Measurements from ENCODE around the gene BCAS4. TPM values are rescaled to one million over a fixed set of nuclear protein-coding genes. Genes with fewer than 3 reads are reported as not detected.

BCAS4 gene
- total and polyA plus RNA-seq, 2 donors (not counting 1 experiment from before 2014, with no cell fraction given): 14.1 to 33.7 TPM

DNA sequence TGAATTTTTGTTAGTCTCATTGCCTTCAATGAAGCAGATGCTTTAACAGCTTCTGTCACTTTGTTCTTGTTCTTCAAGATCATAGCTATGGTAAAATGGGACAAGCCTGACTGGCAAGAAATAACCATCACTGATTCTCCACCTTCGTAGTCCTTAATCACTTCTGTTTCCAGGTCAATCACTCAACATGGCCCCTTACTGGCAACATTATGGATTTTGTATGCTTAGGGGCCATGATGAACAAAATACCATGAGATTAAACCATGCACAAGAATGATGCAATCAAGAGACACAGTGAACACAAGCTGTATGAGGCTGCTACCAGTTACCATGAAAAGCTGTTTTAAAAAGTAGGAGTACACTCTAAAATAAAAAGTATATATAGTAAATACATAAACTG lies 103.6 kb downstream of the BCAS4 start:
- H3K36me3 ChIP-seq (ENCODE audit: control insufficient read depth, insufficient read depth, low read length): peaks cover 9% of the 10 kb centered on the region
- peaks cover 30% of the 10 kb centered on the region for H3K79me2 ChIP-seq (ENCODE audit: control insufficient read depth, insufficient read depth, low read length)
- H3K9ac ChIP-seq (ENCODE audit: insufficient read depth, low read length): no peak overlapping the region
- no peak overlapping the region for H2AFZ ChIP-seq (ENCODE audit: low read length)
- H3K9me3 ChIP-seq (ENCODE audit: control insufficient read depth, insufficient read depth, low read depth, low read length): no peaks in the 10 kb centered on the region
- H3K4me3 ChIP-seq (replicated peaks in 1 of 4; ENCODE audit: control extremely low read depth in 1 of 4, insufficient read depth in 1 of 4, low read depth in 3 of 4, low read length in 4 of 4): no peak overlapping the region
- DNase-seq (ENCODE audit: low read depth in 2 of 2): peak in 1 of 2 donors; percentile 55
- TF ChIP-seq CTCF (conservative IDR thresholded peaks at IDR 0.05 in 1 of 2, IDR thresholded peaks at IDR 0.05 in 1 of 2; ENCODE audit: low read depth in 1 of 2, low read length in 2 of 2) (no peak), EZH2 (IDR thresholded peaks at IDR 0.05; ENCODE audit: low read length, missing control alignments) (no peak)
- no peaks in the 10 kb centered on the region for H3K27me3 ChIP-seq (ENCODE audit: control insufficient read depth, insufficient read depth, low read length)
- no peaks in the 10 kb centered on the region for H3K4me1 ChIP-seq (ENCODE audit: control insufficient read depth, extremely low read depth, insufficient read depth, low read length)
- H4K20me1 ChIP-seq (ENCODE audit: control insufficient read depth, extremely low read depth, insufficient read depth, low read length): peaks cover 2% of the 10 kb centered on the region
- no peak overlapping the region for H3K27ac ChIP-seq (ENCODE audit: insufficient read depth, low read length)
- no peak overlapping the region for H3K4me2 ChIP-seq (ENCODE audit: extremely low read depth, insufficient read depth, low read length)

- H3K9me3 ChIP-seq (ENCODE audit: control insufficient read depth, insufficient read depth, low read depth, low read length): no peaks in the 10 kb centered on the region
- TF ChIP-seq EZH2 (IDR thresholded peaks at IDR 0.05; ENCODE audit: low read length, missing control alignments): no peak
- TF ChIP-seq CTCF (conservative IDR thresholded peaks at IDR 0.05 in 1 of 2, IDR thresholded peaks at IDR 0.05 in 1 of 2; ENCODE audit: low read depth in 1 of 2, low read length in 2 of 2): no peak
- no peak overlapping the region for H3K4me2 ChIP-seq (ENCODE audit: extremely low read depth, insufficient read depth, low read length)
- H3K4me1 ChIP-seq (ENCODE audit: control insufficient read depth, extremely low read depth, insufficient read depth, low read length): no peaks in the 10 kb centered on the region
- H3K27ac ChIP-seq (ENCODE audit: insufficient read depth, low read length): no peak overlapping the region
- H3K4me3 ChIP-seq (replicated peaks in 1 of 4; ENCODE audit: control extremely low read depth in 1 of 4, insufficient read depth in 1 of 4, low read depth in 3 of 4, low read length in 4 of 4): no peak overlapping the region
- peaks cover 47% of the 10 kb centered on the region for H3K79me2 ChIP-seq (ENCODE audit: control insufficient read depth, insufficient read depth, low read length)
- no peak overlapping the region for H2AFZ ChIP-seq (ENCODE audit: low read length)
- H4K20me1 ChIP-seq (ENCODE audit: control insufficient read depth, extremely low read depth, insufficient read depth, low read length): peaks cover 7% of the 10 kb centered on the region
- H3K9ac ChIP-seq (ENCODE audit: insufficient read depth, low read length): no peak overlapping the region
- H3K27me3 ChIP-seq (ENCODE audit: control insufficient read depth, insufficient read depth, low read length): no peaks in the 10 kb centered on the region
- peaks cover 5% of the 10 kb centered on the region for H3K36me3 ChIP-seq (ENCODE audit: control insufficient read depth, insufficient read depth, low read length)
- no peak for DNase-seq (ENCODE audit: low read depth in 2 of 2)
Measured at GRCh38 chr20:50900261-50900660, 105.4 kb downstream of the BCAS4 start.

DNA sequence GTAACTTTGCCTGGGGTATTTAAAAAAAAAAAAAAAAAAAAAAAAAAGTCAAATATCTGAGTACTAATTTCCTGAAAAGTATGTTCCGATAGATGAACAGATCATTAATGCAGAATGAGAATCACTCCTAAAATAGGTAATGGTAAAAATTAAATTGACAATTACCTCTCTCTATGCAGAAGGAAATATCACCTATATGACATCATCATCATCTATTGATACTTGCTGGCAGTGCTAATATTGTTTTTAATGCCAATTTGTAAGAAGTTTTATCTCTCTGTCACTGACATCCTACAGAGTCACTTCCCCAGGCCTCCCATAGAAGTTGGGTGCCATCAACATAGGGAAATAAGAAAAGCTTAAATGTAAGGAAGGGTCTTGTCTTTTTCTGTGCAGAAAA lies 106.4 kb downstream of the BCAS4 start:
- no peaks in the 10 kb centered on the region for H3K27me3 ChIP-seq (ENCODE audit: control insufficient read depth, insufficient read depth, low read length)

More for the DNA sequence above, 106.4 kb downstream of the BCAS4 start:
- TF ChIP-seq EZH2 (IDR thresholded peaks at IDR 0.05; ENCODE audit: low read length, missing control alignments) (no peak), CTCF (conservative IDR thresholded peaks at IDR 0.05 in 1 of 2, IDR thresholded peaks at IDR 0.05 in 1 of 2; ENCODE audit: low read depth in 1 of 2, low read length in 2 of 2) (no peak)
- no peak overlapping the region for H3K4me2 ChIP-seq (ENCODE audit: extremely low read depth, insufficient read depth, low read length)
- H3K27ac ChIP-seq (ENCODE audit: insufficient read depth, low read length): no peak overlapping the region
- DNase-seq (ENCODE audit: low read depth in 2 of 2): no peak
- no peaks in the 10 kb centered on the region for H3K4me1 ChIP-seq (ENCODE audit: control insufficient read depth, extremely low read depth, insufficient read depth, low read length)
- H3K9me3 ChIP-seq (ENCODE audit: control insufficient read depth, insufficient read depth, low read depth, low read length): no peaks in the 10 kb centered on the region
- H2AFZ ChIP-seq (ENCODE audit: low read length): no peak overlapping the region
- H3K79me2 ChIP-seq (ENCODE audit: control insufficient read depth, insufficient read depth, low read length): peaks cover 57% of the 10 kb centered on the region
- H3K36me3 ChIP-seq (ENCODE audit: control insufficient read depth, insufficient read depth, low read length): peaks cover 5% of the 10 kb centered on the region
- no peak overlapping the region for H3K9ac ChIP-seq (ENCODE audit: insufficient read depth, low read length)
- H3K4me3 ChIP-seq (replicated peaks in 1 of 4; ENCODE audit: control extremely low read depth in 1 of 4, insufficient read depth in 1 of 4, low read depth in 3 of 4, low read length in 4 of 4): no peak overlapping the region
- peaks cover 7% of the 10 kb centered on the region for H4K20me1 ChIP-seq (ENCODE audit: control insufficient read depth, extremely low read depth, insufficient read depth, low read length)

Data from fibroblast of lung (primary cell).